Mucosa of rectum (tissue), 2 donors: ENCODE data around the gene PIGL.
"Not testable (repeated sequence)": the region's sequence is repeated elsewhere in the genome, so short reads cannot be mapped to it uniquely, and the experiment has no call there.

Experiments used
- H3K27ac ChIP-seq, 2 donors: one replicate each; pipeline ENCODE4 v1.7.0; 2013; ENCODE audit warnings: inconsistent platforms in 2 of 2, low read depth in 2 of 2, low read length in 2 of 2
- H3K27me3 ChIP-seq, 2 donors: one replicate each; pipeline ENCODE4 v1.7.0; 2013; ENCODE audit warnings: low read length in 2 of 2; ENCODE audit not compliant: control insufficient read depth in 2 of 2, insufficient read depth in 2 of 2
- H3K36me3 ChIP-seq, 2 donors: one replicate each; pipeline ENCODE4 v1.7.0; 2013; ENCODE audit warnings: low read length in 2 of 2; ENCODE audit not compliant: control insufficient read depth in 2 of 2, insufficient read depth in 2 of 2
- H3K4me1 ChIP-seq, 2 donors: one replicate each; pipeline ENCODE4 v1.7.0; 2013; ENCODE audit warnings: low read length in 2 of 2, mild to moderate bottlenecking in 1 of 2; ENCODE audit not compliant: control insufficient read depth in 2 of 2, insufficient read depth in 2 of 2
- H3K4me3 ChIP-seq, 2 donors: one replicate each; pipeline ENCODE4 v1.7.0; 2013; ENCODE audit warnings: low read length in 2 of 2
- H3K9ac ChIP-seq, 2 donors: one replicate each; pipeline ENCODE4 v1.7.0; 2013; ENCODE audit warnings: low read length in 2 of 2, low read depth in 1 of 2, mild to moderate bottlenecking in 1 of 2
- H3K9me3 ChIP-seq, 2 donors: one replicate each; pipeline ENCODE4 v1.7.0; 2013; ENCODE audit warnings: low read length in 2 of 2; ENCODE audit not compliant: control insufficient read depth in 2 of 2
- donor health status: healthy.
- donor health status: Normal muscosa, but diverticular disease.

Gene PIGL

DNA sequence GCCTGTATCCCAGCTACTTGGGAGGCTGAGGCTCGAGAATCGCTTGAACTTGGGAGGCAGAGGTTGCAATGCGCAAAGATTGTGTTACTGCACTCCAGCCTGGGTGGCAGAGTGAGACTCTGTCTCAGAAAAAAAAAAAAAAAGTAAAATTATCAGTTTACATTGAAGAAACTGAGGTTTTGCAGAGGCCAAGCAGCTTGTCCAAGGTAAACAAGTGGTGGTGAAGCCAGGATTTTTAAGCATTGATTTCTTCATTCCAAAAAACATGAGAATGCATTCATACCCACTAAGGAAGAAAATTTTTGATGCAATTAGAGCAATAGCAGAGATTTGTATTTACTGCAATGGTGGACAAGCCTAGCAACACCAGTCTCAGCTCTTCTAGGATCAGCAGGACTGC is 83.5 kb downstream of the PIGL start:
- peak overlapping the region; percentile 46 to 91 for H3K27ac ChIP-seq
- no peak overlapping the region for H3K4me3 ChIP-seq
- H3K9me3 ChIP-seq, result no peaks in the 10 kb centered on the region
- H3K9ac ChIP-seq, result no peak overlapping the region
- H3K4me1 ChIP-seq, result peaks cover 23 to 35% of the 10 kb centered on the region in 2 donors
- H3K36me3 ChIP-seq, result peaks cover 4 to 15% of the 10 kb centered on the region in 2 donors
- H3K27me3 ChIP-seq, result no peaks in the 10 kb centered on the region

DNA sequence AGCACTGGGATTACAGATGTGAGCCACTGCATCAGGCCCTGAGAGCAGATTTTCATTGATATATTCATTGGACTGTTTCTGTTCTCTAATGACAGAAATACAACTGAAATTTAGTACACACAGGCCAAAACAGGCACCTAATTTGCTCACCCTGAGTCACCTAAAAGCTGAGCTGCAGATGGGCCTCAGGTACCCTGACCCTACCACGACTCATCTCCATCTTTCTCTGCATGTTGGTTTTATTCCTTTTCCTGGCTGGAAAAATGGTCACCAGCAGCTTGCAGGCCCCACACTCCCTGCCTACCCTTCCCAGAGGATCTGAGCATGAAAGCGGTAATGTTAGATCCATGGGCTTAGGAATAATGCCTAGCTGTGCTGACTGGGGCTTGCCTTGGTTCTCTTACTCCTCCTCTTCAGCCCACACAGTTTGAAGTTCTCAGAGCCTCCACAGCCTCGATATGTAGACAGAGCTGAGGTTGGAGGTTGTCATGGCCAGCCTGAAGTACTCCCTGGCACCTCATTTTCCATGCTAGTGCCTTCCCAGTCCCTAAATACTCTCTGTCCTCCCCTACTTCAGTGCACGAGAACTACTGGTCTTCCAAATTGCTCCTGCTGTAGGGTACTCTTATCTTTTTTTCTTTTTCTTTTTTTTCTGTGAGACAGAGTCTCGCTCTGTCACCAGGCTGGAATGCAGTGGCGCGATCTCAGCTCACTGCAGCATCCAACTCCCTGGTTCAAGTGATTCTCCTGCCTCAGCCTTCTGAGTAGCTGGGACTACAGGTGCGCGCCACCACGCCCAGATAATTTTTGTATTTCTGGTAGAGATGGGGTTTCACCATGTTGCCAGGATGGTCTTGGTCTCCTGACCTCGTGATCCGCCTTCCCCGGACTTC is 85.2 kb downstream of the PIGL start:
- Histone ChIP-seq H3K4me1 (peaks cover 23 to 32% of the 10 kb centered on the region in 2 donors), H3K27ac (no peak overlapping the region), H3K36me3 (peaks cover 4 to 15% of the 10 kb centered on the region in 2 donors), H3K9me3 (no peaks in the 10 kb centered on the region), H3K27me3 (no peaks in the 10 kb centered on the region), H3K4me3 (no peak overlapping the region), H3K9ac (no peak overlapping the region)

DNA sequence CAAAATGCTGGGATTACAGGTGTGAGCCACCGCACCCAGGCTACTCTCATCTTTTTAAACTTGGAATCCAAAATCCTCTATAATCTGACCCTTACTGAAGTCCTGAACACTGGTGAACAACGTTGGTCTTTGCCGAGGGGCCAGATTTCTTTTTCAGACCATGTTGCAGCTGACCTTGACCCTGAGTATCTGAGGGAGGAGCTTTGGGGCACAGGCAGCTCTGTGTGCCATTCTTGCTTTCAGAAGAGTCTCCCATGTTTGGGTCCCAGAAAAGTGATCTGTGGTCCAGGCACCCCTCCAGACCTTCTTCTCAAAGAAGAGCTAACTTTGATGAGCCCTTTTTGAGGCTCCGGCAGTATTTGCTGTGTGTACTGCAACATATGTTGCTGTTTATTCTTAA is 85.8 kb downstream of the PIGL start:
- peaks cover 19 to 26% of the 10 kb centered on the region in 2 donors for H3K4me1 ChIP-seq
- no peak overlapping the region for H3K9ac ChIP-seq
- H3K4me3 ChIP-seq, result no peak overlapping the region
- no peak overlapping the region for H3K27ac ChIP-seq
- peaks cover 4 to 15% of the 10 kb centered on the region in 2 donors for H3K36me3 ChIP-seq
- no peaks in the 10 kb centered on the region for H3K9me3 ChIP-seq
- no peaks in the 10 kb centered on the region for H3K27me3 ChIP-seq

DNA sequence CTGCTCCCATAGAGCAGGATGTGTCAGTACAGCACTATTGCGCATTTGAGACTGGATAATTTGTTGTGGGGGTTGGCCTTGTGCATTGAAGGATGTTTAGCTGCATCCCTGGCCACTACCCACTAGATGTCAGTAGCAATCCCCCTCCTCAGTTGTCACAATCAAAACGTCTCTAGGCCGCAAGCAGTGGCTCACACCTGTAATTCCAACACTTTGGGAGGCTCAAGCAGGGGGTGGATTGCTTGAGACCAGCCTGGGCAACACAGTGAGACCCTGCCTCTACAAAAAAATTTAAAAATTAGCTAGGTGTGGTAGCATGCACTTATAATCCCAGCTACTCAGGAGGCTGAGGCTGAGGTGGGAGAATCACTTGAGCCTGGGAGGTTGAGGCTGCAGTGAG is 87.8 kb downstream of the PIGL start:
- Histone ChIP-seq H3K9me3 (no peaks in the 10 kb centered on the region), H3K27ac (no peak overlapping the region), H3K9ac (no peak overlapping the region), H3K36me3 (peaks cover 4 to 14% of the 10 kb centered on the region in 2 donors), H3K4me1 (peaks cover 7 to 8% of the 10 kb centered on the region in 2 donors), H3K27me3 (no peaks in the 10 kb centered on the region), H3K4me3 (no peak overlapping the region)

DNA sequence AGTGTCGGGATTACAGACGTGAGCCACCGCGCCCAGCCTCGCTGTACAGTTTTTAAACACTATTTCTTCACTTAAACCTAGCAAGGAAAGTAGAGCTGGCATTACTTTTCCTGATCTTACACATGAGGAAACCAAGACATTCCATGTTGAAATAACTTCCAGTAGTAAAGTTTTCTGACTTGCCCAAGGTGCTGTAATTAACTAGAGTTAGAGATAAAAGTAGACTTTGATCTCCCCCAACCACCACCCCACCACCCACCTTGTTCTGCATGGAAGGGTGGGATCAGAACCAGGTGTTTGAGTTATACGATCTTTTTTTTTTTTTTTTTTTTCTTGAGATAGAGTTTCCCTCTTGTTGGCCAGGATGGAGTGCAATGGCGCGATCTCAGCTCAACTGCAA is 89.2 kb downstream of the PIGL start:
- H3K36me3 ChIP-seq, result peaks cover 4 to 12% of the 10 kb centered on the region in 2 donors
- H3K4me1 ChIP-seq, result no peaks in the 10 kb centered on the region
- no peak overlapping the region for H3K9ac ChIP-seq
- no peak overlapping the region for H3K27ac ChIP-seq
- no peaks in the 10 kb centered on the region for H3K9me3 ChIP-seq
- no peaks in the 10 kb centered on the region for H3K27me3 ChIP-seq
- no peak overlapping the region for H3K4me3 ChIP-seq

DNA sequence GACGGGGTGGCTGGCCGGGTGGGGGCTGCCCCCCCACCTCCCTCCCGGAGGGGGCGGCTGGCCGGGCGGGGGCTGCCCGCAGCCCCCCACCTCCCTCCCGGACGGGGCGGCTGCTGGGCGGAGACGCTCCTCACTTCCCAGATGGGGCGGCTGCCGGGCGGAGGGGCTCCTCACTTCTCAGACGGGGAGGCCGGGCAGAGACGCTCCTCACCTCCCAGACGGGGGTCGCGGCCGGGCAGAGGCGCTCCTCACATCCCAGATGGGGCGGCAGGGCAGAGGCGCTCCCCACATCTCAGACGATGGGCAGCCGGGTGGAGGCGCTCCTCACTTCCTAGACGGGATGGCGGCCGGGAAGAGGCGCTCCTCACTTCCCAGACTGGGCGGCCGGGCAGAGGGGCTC is 95.1 kb downstream of the PIGL start:
- H3K9me3 ChIP-seq, H3K27ac ChIP-seq, H3K27me3 ChIP-seq, H3K9ac ChIP-seq, H3K36me3 ChIP-seq, H3K4me3 ChIP-seq, H3K4me1 ChIP-seq: not testable (repeated sequence)

DNA sequence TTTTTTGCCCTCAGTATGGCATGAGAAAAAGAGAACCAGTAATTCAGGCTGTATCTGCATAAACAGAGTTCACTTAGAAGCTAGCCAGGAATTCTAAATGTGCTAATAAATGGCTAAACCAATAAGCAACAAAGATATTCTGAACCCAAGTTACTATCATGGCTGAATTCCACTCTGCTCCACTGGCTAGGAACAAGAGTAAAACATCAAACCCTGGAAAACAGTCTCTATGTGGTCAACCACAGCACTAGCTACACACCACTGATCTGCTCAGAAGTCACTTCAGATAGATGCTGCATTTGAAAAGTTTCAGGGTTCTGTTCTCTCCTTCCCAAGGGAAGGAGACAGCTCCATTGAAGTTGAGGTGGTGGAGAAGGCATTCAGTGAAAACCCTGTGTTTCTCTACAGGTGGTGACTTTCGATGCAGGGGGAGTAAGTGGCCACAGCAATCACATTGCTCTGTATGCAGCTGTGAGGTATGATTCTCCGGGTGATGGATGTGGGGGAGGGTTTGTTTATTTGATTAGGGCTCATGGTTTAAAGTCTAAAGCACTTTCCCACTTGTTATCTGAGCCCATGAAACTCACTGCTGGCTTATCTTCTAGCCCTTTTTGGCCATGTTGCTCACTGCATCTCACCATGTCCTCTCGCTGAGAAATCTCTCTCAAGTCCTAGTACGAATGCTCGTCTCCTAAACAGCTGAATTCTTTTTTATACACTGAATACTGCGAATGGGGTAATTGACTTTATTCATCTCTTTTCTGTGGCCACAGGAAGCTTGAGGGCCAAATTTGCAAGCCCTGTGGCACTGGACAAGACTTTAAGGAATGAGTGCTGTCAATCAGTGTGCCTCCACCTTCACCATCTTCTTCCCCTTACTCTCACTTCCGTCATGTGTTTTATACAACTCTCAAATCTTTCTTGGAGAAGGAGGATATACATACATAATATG is 96.4 kb downstream of the PIGL start:
- Histone ChIP-seq H3K4me3 (no peak overlapping the region), H3K27ac (no peak overlapping the region), H3K36me3 (peaks cover 3 to 14% of the 10 kb centered on the region in 2 donors), H3K9ac (no peak overlapping the region), H3K4me1 (peaks cover 0 to 6% of the 10 kb centered on the region in 2 donors), H3K9me3 (no peaks in the 10 kb centered on the region), H3K27me3 (no peaks in the 10 kb centered on the region)

DNA sequence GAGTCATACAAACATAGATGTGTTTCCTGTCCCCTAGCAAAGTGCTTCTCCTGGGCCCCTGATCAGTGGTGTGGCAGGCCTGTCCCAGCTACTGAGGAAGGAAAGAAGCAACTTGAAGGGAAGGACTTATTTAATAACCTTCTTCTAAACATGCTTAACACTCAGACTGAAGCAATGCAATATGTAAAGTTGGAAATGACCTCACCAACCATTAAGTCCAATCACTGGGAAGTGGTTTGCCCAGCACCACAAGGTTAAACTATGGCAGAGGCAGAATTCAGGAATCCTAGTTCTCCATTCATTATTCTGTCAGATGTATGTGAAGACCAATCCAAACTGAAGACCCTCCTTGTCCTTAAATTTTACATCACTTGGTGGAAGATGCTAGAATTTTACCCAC is 97.2 kb downstream of the PIGL start:
- H3K36me3 ChIP-seq, result peaks cover 3 to 14% of the 10 kb centered on the region in 2 donors
- peaks cover 0 to 6% of the 10 kb centered on the region in 2 donors for H3K4me1 ChIP-seq
- H3K9ac ChIP-seq, result no peak overlapping the region
- no peaks in the 10 kb centered on the region for H3K27me3 ChIP-seq
- no peak overlapping the region for H3K4me3 ChIP-seq
- H3K9me3 ChIP-seq, result no peaks in the 10 kb centered on the region
- H3K27ac ChIP-seq, result no peak overlapping the region

DNA sequence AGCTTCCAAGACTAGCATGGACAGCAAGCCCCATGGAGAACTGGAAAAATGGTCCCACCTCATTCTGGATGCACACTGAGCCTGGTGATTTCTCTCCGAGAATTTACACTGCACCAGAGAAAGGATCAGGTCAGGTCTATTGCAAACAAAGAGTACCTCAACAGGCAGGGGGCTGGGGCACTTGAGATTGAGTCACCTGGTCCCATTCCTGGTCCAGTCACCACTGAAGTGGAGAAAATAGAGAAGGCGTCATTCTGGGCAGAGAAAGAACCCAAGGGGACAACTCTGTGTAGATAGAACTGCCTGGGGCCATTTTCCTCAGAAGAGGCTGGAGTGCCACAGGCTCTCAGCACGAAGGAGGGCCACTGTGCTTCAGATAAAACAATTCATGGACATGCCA is 97.8 kb downstream of the PIGL start:
- Histone ChIP-seq H3K4me3 (no peak overlapping the region), H3K27me3 (no peaks in the 10 kb centered on the region), H3K36me3 (peaks cover 3 to 14% of the 10 kb centered on the region in 2 donors), H3K4me1 (peaks cover 0 to 6% of the 10 kb centered on the region in 2 donors), H3K9ac (no peak overlapping the region), H3K27ac (no peak overlapping the region), H3K9me3 (no peaks in the 10 kb centered on the region)

DNA sequence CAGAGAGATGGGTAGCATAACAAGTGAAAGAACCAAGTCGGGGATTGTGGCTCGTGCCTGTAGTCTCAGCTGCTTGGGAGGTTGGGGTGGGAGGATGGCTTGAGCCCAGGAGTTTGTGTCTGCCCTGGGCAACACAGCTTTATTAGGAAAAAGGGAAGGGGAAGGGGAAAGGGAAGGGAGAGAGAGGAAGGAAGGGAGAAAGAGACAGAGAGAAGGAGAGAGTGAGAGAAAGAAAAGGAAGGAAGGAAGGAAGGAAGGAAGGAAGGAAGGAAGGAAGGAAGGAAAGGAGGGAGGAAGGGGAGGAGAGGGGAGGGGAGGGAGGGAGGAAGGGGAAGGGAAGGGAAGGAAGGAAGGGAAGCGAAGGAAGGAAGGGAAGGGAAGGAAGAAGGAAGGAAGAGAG is 103.0 kb downstream of the PIGL start:
- Histone ChIP-seq H3K36me3 (peaks cover 3 to 17% of the 10 kb centered on the region in 2 donors), H3K27me3 (no peaks in the 10 kb centered on the region), H3K9me3 (no peaks in the 10 kb centered on the region), H3K27ac (no peak overlapping the region), H3K9ac (no peak overlapping the region), H3K4me3 (no peak overlapping the region), H3K4me1 (no peaks in the 10 kb centered on the region)
